D721Med (cell line): ENCODE results near the gene FTCD.

ENCODE experiments used
- DNase-seq: peaks from one replicate; pipeline ENCODE4 v3.0.0; 2011; ENCODE audit warnings: low spot score; ENCODE audit not compliant: insufficient read length
- FAIRE-seq: peaks from 2 replicates; lab custom pipeline; 2011; peaks lifted over from hg19 to GRCh38; lab: Jason Lieb, UNC
- CTCF ChIP-seq: IDR thresholded peaks from 2 replicates; pipeline ENCODE4 v1.5.1; 2012; ENCODE audit warnings: mild to moderate bottlenecking, control low read depth; ENCODE audit not compliant: insufficient read depth; ENCODE audit errors: missing control alignments

FTCD gene

GRCh38 chr21:46190491-46191131 is 35.2 kb upstream of the FTCD start:
- TF ChIP-seq CTCF: no peak
- DNase-seq (no peak), FAIRE-seq (no peak)

- no peak for DNase-seq
- TF ChIP-seq CTCF: no peak
- FAIRE-seq: no peak
Measured at GRCh38 chr21:46189959-46190490, 34.6 kb upstream of the FTCD start.

- no peak for FAIRE-seq
- DNase-seq: no peak
- no peak for TF ChIP-seq CTCF
Measured at GRCh38 chr21:46189213-46189958, 34.0 kb upstream of the FTCD start.

GRCh38 chr21:46188226-46189212 is 33.1 kb upstream of the FTCD start:
- no peak for DNase-seq
- TF ChIP-seq CTCF: no peak
- no peak for FAIRE-seq

- DNase-seq: no peak
- no peak for FAIRE-seq
- TF ChIP-seq CTCF: no peak
Measured at GRCh38 chr21:46187814-46188213, 32.4 kb upstream of the FTCD start.

- TF ChIP-seq CTCF: no peak
- no peak for FAIRE-seq
Measured at GRCh38 chr21:46187261-46187660, 31.9 kb upstream of the FTCD start.

More at GRCh38 chr21:46187261-46187660, 31.9 kb upstream of the FTCD start:
- no peak for DNase-seq
